Mesodermal cell (in vitro differentiated cells): Measurements from ENCODE around the gene TNFRSF8.

Source experiments
- H3K27ac ChIP-seq: 2 replicates; pipeline ENCODE4 v1.7.0; 2013; ENCODE audit warnings: mild to moderate bottlenecking, low read depth, low read length, moderate library complexity; ENCODE audit not compliant: severe bottlenecking
- H3K36me3 ChIP-seq: 2 replicates; pipeline ENCODE4 v1.7.1; 2013; ENCODE audit warnings: mild to moderate bottlenecking, low read length, moderate library complexity; ENCODE audit not compliant: control insufficient read depth, insufficient read depth
- H3K4me1 ChIP-seq: one replicate; pipeline ENCODE4 v1.7.1; 2013; ENCODE audit warnings: mild to moderate bottlenecking, low read length; ENCODE audit not compliant: insufficient read depth, control insufficient read depth, poor library complexity, severe bottlenecking
- H3K4me3 ChIP-seq: 2 replicates; pipeline ENCODE4 v1.7.0; 2013; ENCODE audit warnings: low read length, control low read depth, mild to moderate bottlenecking; ENCODE audit not compliant: insufficient read depth, poor library complexity, severe bottlenecking; ENCODE audit errors: extremely low read depth
- H3K9me3 ChIP-seq: 2 replicates; pipeline ENCODE4 v1.7.1; 2013; ENCODE audit warnings: mild to moderate bottlenecking, low read length, moderate library complexity; ENCODE audit not compliant: control insufficient read depth
- WGBS, 2 experiments: methylation state at CpG; one replicate each; pipeline ENCODE4 v1.1.5; 2013; ENCODE audit warnings: missing lambda C conversion rate in 2 of 2; ENCODE audit not compliant: insufficient coverage in 2 of 2; 5-methylcytosine and 5-hydroxymethylcytosine counted together

The TNFRSF8 gene

DNA sequence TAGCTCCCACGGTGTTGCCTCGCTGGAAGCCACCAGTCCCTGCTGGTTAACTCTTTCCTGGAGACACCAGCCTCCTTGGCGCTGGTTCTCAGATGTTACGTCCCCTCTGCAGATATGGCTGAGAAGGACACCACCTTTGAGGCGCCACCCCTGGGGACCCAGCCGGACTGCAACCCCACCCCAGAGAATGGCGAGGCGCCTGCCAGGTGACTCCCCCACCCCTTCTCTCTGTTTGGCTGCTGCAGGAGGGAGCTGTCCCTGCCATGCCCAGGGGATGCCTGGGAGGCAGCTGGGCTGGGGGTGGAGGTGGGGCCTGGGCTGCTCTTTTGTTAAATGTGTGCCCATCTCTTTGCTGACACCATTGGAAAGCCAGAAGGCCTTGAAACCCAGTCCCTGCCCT, 60.1 kb downstream of the TNFRSF8 start:
- peaks cover 6% of the 10 kb centered on the region for H3K4me1 ChIP-seq
- no peaks in the 10 kb centered on the region for H3K9me3 ChIP-seq
- no peak overlapping the region for H3K4me3 ChIP-seq
- H3K36me3 ChIP-seq = no peaks in the 10 kb centered on the region
- WGBS, 2 experiments = 80 to 88% methylated on average over 4 to 6 of the region's 8 CpGs
- H3K27ac ChIP-seq = no peak overlapping the region

DNA sequence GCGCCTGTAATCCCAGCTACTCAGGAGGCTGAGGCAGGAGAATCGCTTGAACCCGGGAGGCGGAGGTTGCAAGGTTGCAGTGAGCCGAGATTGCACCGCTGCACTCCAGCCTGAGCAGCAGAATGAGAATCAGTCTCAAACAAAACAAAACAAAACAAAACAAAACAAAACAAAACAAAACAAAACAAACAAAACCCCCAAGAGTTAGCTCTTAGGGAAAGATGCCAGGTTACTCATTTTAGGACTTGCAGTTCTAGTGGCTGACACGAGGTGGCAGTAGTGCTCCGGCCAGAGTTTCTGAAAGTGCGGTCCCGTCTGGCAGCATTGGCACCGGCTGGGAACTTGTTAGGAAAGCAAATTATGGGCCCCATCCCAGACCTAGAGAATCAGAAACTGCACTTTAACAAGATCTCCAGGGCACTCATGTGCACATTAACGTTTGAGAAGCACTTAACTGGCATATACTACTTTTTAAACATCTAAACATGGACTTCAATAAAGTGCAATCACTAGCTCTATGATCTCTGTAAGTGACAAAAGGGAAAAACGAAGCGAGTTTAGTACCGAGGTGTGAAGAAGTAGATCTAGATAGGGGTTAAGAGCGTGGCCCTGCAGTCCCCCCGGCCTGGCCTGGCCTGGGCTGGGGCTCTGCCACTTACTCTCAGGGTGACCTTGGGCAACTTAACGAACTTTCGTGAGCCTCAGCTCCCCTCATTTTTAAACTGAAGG, 61.8 kb downstream of the TNFRSF8 start:
- 47 to 52% methylated on average over 10 to 14 of the region's 19 CpGs for WGBS, 2 experiments
- H3K36me3 ChIP-seq = no peaks in the 10 kb centered on the region
- peaks cover 6% of the 10 kb centered on the region for H3K4me1 ChIP-seq
- no peak overlapping the region for H3K27ac ChIP-seq
- no peak overlapping the region for H3K4me3 ChIP-seq
- H3K9me3 ChIP-seq = no peaks in the 10 kb centered on the region

DNA sequence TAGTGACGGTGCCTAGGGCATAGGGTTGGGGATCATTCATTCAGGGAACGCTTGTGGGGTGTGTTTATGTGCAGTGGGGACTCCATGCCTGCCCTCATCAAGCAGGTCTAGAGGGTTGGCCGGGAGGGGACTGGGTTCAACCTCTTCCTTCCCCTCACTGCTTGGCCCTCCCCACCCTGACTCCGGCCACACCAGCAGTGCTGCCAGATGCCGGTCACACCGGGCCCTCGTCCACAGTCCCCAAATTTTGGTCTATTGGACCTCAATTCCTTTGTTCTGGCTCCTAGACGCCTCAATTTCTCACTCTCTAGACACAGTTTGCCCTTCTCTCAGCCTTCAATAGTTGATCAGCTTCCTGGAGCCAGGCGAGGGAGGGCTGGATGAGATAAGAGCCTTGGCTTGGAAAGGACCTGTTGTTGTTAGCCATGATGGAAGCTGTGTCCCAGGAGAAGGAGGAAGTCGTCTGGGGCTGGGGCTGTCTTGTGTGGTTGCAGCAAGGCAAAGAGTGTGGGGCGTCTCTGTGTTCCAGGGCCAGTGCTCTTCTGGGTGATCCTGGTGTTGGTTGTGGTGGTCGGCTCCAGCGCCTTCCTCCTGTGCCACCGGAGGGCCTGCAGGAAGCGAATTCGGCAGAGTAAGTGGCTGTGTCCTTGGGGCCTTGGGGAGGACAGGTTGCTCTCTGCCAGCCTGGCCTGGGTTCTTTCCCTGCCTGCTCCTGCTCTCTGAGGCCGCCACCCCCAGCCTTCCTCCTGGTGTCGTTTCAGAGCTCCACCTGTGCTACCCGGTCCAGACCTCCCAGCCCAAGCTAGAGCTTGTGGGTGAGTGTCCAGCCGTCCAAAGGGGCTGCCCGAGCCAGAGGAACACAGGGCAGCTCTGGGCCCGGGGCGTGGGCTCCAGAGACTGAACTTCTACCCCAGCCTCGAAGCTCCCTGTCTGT, 62.6 kb downstream of the TNFRSF8 start:
- no peak overlapping the region for H3K27ac ChIP-seq
- no peak overlapping the region for H3K4me3 ChIP-seq
- 87 to 95% methylated on average over 14 to 21 of the region's 24 CpGs for WGBS, 2 experiments
- H3K36me3 ChIP-seq = no peaks in the 10 kb centered on the region
- peaks cover 6% of the 10 kb centered on the region for H3K4me1 ChIP-seq
- no peaks in the 10 kb centered on the region for H3K9me3 ChIP-seq

DNA sequence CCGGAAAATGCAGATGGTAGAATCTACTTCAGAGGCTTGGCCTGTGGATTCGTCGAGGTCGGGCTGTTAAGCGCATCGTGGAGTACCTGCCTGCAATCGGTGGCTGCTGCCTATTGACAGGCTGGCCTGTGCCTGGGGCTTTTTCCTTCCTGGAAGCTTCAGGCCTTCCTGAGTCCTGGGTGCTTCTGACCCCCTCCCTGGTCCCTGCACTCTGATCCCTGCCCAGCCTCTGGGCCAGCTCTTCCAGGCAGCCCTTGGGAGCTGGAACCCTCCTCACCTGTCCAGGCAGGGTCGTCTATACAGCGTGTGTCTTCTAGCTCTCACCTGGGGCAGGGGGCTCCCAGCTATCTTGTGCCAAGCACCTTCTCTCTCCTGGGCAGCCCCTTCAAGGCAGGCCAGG, 63.7 kb downstream of the TNFRSF8 start:
- Histone ChIP-seq H3K27ac (no peak overlapping the region), H3K4me3 (no peak overlapping the region), H3K9me3 (no peaks in the 10 kb centered on the region), H3K36me3 (no peaks in the 10 kb centered on the region), H3K4me1 (peaks cover 6% of the 10 kb centered on the region)
- 86 to 88% methylated on average over 9 of the region's 9 CpGs for WGBS, 2 experiments

DNA sequence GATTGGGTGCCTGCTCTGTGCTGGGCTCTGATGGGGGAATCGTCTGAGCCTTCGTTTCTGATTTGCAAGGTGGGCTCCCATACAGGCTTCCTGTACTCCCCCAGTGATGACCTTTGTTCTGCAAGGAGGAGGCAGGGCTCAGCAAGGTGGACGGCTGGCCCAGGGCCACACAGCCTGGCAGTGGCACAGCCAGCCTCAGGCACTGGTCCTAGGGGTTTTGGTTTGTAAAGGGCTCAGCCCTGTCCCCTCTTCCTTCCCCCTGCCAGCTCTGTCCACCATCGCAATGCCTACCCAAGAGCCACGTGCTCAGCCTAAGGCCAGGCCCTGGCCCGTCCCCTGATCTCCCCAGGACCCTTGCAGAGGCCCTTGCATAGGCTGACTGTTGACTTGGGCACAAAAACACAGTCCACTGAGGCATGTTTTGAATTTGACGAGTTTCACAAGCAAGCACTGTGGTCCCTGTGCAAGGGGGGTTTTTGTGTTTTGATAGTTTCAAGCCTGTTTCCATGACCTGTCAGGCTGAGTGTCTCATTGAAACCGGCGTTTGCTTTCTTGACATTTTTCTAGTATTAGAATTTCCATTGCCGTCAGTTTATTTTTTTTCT, 64.2 kb downstream of the TNFRSF8 start:
- H3K36me3 ChIP-seq = no peaks in the 10 kb centered on the region
- H3K27ac ChIP-seq = no peak overlapping the region
- peaks cover 6% of the 10 kb centered on the region for H3K4me1 ChIP-seq
- 95 to 97% methylated on average over 4 to 7 of the region's 10 CpGs for whole genome bisulfite sequencing, 2 experiments
- H3K9me3 ChIP-seq = no peaks in the 10 kb centered on the region
- no peak overlapping the region for H3K4me3 ChIP-seq

DNA sequence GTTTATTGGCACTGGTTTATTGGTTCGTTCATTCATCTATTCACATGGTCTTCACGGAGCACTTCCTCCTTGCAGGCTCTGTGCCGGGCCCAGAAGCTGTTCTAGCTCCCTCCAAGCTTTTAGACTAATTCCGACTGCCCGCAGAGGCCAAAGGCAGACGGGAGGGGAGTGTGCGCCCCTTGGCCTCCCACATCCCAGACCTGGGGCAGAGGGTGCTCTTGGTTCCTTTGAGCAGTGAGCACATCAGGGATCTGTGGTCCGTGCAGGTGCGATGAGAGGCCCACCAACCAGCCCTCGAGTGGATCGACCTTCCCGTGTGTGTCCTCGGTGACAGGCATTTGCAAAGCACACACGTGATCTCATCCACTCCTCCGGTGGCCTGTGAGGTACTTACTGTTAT, 65.0 kb downstream of the TNFRSF8 start:
- no peak overlapping the region for H3K27ac ChIP-seq
- H3K36me3 ChIP-seq = no peaks in the 10 kb centered on the region
- peaks cover 6% of the 10 kb centered on the region for H3K4me1 ChIP-seq
- WGBS, 2 experiments = 85 to 91% methylated on average over 14 of the region's 15 CpGs
- no peak overlapping the region for H3K4me3 ChIP-seq
- H3K9me3 ChIP-seq = no peaks in the 10 kb centered on the region

DNA sequence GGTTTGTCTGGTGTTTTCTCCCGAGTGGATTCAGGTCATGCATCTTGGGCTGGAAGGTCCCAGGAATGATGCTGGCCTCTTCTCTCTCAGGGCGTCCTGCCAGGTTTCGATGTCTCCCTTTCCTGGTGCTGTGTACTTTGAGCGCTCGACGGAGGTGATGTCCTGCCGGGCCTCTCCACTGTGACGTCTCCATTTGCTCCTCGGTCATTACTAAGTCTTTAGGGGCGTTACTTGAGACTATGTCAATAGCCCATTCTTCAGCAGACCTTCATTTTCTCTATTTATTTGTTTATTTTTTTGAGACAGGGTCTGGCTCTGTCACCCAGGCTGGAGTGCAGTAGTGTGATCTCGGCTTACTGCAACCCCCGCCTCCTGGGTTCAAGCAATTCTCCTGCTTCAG, 66.5 kb downstream of the TNFRSF8 start:
- Histone ChIP-seq H3K4me1 (peaks cover 6% of the 10 kb centered on the region), H3K4me3 (no peak overlapping the region), H3K36me3 (no peaks in the 10 kb centered on the region), H3K9me3 (no peaks in the 10 kb centered on the region), H3K27ac (no peak overlapping the region)
- WGBS, 2 experiments = 91 to 92% methylated on average over 10 of the region's 12 CpGs

DNA sequence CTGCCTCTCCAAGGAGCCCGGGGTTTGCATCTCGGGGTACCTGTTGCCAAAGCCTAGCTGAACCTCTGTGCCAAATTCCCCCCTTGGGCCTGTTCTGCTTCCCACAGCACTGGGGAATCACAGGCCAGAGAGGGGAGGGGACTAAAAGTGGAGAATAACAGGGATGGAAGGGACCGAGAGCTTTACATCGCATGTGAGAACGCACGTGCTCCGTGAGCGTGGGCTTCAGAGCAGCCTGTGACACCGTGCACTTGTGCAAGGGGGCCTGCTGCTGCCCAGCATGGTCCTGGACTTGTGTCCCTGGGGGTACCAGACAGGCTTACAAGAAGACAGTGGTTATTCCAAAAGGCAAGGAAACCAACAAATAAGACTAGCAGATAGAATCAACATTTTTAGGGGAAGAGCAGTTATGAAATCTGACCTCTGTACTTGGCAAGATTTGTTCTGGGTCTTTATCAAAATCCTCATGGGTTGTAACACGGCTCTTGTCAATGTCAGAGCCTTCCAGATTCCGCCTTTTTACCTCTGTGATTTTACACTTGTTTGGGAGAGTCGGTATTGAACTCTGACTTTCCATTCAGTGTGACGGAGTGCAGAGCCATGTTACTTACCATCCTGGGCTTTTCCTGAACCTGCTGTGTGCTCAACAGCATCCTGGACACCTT, 67.5 kb downstream of the TNFRSF8 start:
- H3K9me3 ChIP-seq = no peaks in the 10 kb centered on the region
- no peaks in the 10 kb centered on the region for H3K36me3 ChIP-seq
- H3K4me3 ChIP-seq = no peak overlapping the region
- H3K4me1 ChIP-seq = peaks cover 4% of the 10 kb centered on the region
- WGBS, 2 experiments = 88 to 89% methylated on average over 12 to 13 of the region's 13 CpGs
- no peak overlapping the region for H3K27ac ChIP-seq

DNA sequence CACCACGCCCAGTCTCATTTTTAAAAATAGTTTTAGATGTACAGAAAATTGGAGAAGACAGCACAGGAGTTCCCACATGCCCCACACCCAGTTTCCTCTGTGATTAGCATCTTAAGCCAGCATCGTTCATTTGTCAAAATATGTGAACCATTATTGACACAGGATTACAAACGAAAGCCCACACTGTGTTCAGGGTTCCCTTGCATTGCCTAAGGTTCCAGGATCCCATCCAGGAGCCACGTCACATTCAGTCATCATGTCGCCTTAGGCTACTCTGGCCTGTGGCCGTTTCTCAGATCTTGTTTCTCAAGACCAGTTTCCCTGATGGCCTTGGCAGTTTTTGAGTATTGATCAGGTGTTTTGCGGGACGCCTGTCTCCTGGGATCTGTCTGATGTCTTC, 69.0 kb downstream of the TNFRSF8 start:
- H3K4me3 ChIP-seq = no peak overlapping the region
- H3K27ac ChIP-seq = no peak overlapping the region
- 97 to 99% methylated on average over 6 to 7 of the region's 8 CpGs for WGBS, 2 experiments
- H3K4me1 ChIP-seq = no peaks in the 10 kb centered on the region
- H3K36me3 ChIP-seq = no peaks in the 10 kb centered on the region
- no peaks in the 10 kb centered on the region for H3K9me3 ChIP-seq

DNA sequence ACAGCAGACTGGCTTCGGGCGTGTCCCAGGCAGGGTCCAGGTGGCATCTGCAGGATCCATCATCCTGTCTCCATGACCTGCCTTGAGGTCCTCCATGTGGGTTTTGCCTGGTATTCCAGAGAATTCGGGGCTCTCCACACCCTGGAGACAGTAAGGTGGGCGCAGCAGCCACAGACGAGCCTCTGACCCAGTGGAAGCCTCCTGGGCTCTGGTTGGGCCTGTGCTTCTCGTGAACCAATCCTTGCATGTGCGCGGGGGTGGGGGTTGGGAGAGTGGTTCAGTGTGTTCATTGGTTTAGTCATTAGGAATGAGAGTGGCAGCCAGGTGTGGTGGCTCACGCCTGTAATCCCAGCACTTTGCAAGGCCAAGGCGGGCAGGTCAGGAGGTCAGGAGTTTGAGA, 71.6 kb downstream of the TNFRSF8 start:
- no peaks in the 10 kb centered on the region for H3K4me1 ChIP-seq
- no peaks in the 10 kb centered on the region for H3K36me3 ChIP-seq
- no peak overlapping the region for H3K4me3 ChIP-seq
- WGBS, 2 experiments = 94 to 95% methylated on average over 10 of the region's 10 CpGs
- no peaks in the 10 kb centered on the region for H3K9me3 ChIP-seq
- H3K27ac ChIP-seq = no peak overlapping the region
